GM21423 (cell line): ENCODE measurements around the gene LACC1.

Source experiments
- ATAC-seq: cut with Tn5 transposase; IDR thresholded peaks from one replicate; pipeline ENCODE4 v1.9.1; 2021; ENCODE audit warnings: mild to moderate bottlenecking, moderate library complexity; ENCODE audit not compliant: unreplicated experiment

The LACC1 gene

GRCh38 chr13:43883631-43884030, 3.9 kb downstream of the LACC1 start:
- ATAC-seq: no peak

DNA sequence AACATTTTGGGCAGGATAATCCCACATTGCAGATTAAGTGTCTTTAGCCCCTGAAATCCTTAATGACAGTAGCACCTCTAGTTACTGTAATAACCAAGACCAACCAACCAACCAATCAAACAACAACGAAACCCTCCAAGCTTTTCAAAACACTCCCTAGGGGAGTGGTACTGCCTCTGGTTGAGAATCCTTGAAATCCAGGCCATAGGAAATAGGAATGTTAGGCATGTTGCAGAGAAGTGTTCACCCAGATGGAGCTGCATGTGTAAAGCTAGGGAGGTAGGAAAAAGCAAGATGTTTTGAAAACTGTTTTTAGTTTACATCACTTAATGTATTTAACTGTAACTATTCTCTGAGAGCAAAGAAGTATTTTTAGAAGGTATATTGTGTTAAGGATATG, 4.5 kb downstream of the LACC1 start:
- no peak for ATAC-seq

DNA sequence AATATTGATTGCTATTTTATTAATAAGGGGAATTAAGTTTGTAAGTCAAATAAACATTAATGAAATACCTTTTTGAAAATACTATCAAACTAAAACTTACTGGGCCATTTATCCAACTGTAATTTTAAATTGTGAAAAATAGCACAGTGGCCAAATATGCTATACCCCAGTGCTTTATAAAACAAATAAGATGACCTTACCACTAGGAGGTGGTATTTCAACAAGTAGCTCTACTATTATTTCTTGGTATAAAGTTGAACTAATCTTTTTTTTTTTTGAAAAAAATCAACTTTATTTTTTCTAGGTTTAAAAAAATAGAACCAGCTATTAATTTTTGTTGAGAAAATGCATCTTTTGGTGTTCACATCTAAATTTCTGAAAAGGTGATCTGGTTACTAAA, 14.7 kb downstream of the LACC1 start:
- no peak for ATAC-seq

GRCh38 chr13:43895940-43896339, 16.2 kb downstream of the LACC1 start:
- no peak for ATAC-seq

GRCh38 chr13:43905435-43906031, 25.8 kb downstream of the LACC1 start:
- ATAC-seq: no peak

DNA sequence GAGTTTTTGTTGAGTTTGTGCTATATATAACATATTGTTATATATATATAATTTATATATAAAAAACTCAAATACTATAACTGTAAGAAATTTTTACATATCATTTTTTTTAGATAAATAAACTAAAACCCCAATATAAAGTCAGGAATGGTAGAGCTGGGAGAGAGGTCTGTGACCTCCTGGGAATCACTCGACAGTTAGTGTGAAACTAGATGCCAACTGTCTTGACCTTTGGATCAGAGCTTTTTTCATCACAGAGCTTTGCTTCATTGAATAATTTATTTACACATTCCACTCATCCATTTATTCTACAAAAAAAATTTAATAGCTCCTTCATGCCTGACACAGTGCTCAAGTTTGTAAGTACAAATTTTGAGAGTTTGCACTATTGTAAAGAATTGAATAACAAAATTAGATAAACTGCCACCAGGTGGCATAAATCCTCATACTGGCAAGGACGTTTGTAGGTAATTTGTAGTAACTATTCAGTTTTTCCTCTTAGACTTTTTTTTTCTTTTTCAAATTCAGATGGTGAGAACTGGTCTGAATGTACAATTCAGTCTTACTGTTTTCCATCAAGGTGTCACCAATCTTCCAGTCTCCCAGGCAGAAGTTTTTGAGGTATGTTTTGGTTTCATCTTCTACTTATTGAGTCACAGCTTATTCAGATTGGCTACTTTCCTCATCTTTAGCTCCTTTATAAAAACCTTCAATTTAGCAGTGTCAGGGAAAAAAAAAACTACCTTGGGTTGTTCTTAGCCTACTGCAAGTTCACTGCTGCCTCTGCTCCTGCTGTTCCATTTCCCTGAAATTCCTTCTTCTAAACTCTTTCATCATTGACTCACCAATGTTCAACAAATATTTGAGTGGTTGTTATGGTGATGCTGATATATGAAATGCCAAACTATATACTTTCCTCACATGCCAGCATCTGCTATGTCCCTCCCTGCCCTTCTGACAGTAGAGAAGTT, 28.7 kb downstream of the LACC1 start:
- no peak for ATAC-seq

- ATAC-seq: no peak
Observed at GRCh38 chr13:43910856-43911255, 31.2 kb downstream of the LACC1 start.

- no peak for ATAC-seq
Observed at GRCh38 chr13:43911278-43911677, 31.6 kb downstream of the LACC1 start.

DNA sequence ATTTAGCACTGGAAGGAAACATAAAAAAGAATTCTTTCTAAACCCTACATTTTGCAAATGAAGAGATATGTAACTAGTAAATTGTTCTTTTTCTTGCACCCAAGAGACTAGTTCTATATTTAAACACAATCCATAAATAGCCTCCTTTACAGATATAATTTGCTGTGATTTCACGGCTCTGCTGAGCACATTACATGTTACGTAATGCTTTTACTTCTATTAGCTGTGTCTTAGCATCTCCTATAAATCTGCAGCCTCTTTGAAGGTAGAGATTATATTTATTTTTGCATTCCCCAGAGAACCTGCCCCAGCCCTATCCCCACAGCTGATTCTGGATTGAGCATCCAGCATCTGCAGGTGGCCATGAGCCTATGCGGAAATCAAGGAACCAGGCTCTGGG, 32.2 kb downstream of the LACC1 start:
- ATAC-seq: no peak

DNA sequence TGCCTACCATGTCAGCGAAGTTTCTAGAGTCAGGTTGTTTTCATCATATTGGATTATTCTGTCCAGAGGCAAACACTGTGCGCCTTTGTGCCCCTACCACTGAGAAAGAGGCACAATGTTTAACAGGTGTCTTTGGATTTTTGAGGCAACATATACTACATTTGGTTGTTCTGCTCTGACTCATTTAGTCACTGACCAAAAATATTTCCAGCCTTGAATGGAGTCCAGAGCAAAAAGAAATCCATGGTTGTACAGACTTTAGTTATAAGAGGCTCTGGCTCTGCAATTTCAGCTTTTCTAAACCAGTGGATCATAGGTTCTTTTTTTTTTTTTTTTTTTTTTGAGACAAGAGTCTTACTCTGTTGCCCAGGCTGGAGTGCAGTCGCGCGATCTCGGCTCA, 35.7 kb downstream of the LACC1 start:
- no peak for ATAC-seq

- no peak for ATAC-seq
Observed at GRCh38 chr13:43916828-43917227, 37.1 kb downstream of the LACC1 start.

GRCh38 chr13:43918636-43919035, 38.9 kb downstream of the LACC1 start:
- no peak for ATAC-seq

GRCh38 chr13:43920965-43921674, 41.4 kb downstream of the LACC1 start:
- ATAC-seq: no peak

- peak; percentile 95 for ATAC-seq
Observed at GRCh38 chr13:43924549-43925245, 45.0 kb downstream of the LACC1 start.

- ATAC-seq: no peak
Observed at GRCh38 chr13:43929947-43930346, 50.2 kb downstream of the LACC1 start.

- peak; percentile 99 for ATAC-seq
Observed at GRCh38 chr13:43933378-43933777, 53.7 kb downstream of the LACC1 start.

- no peak for ATAC-seq
Observed at GRCh38 chr13:43934273-43934672, 54.6 kb downstream of the LACC1 start.

DNA sequence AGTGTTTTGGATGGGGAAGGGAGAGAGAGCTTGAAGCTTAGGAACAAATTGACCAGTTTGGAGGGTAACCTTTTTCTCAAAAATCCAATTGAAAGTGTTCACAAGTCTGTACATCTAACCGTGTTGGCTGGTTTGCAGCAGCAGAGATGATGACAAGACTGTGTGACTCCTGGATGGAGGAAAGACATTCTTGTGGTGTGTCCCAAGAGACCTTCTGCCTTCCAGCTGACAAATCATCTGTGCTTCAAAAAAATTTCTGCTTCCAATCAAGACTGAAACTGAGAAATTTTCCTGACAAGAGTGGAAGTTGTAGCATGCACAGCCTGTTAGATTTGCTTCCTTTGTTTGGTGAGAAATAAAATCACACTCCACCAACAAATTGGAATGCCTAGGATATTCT, 56.2 kb downstream of the LACC1 start:
- no peak for ATAC-seq

DNA sequence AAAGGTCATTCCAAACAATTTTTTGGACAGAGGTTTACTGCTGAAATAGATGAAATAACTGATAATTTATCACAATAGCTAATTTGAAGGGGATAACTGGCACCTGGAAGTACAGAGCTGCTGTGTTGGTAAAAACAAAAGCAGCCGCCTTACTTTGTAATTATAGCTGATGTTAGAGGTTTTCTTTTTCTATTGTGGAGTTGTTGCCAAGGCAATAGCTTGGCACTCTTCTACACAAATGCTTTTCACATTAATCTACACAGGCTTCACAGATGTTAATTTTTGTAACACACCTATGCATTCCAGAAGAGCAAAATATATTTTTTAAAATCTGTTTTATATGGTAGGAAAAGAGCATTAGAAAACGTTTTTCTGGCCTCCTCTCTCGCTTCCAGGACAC, 56.9 kb downstream of the LACC1 start:
- ATAC-seq: no peak

DNA sequence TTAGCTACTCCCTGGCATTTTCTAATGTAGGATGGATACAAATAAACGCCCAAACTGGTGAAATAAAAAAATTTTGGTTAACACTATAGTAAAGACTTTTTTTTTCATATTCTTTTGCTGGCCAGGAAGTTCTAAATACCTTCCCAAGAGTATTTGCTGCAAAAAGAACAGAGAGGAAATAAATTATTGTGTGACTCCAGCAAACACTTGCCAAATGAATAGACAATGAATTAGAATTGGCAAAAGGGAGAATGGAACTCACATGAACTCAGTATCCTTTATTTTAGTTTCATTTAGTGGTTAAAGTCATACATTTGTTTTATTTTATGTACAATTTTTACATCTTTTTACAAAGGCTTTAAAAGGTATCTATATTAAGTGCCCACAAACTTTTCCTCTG, 58.1 kb downstream of the LACC1 start:
- ATAC-seq: no peak

- no peak for ATAC-seq
Observed at GRCh38 chr13:43938449-43938848, 58.7 kb downstream of the LACC1 start.
